GM21786 (cell line): Measurements from ENCODE around the gene RNF7.
"Not testable (repeated sequence)": the region's sequence is repeated elsewhere in the genome, so short reads cannot be mapped to it uniquely, and the experiment has no call there.

Experiments used
- ATAC-seq: cut with Tn5 transposase; IDR thresholded peaks from one replicate; pipeline ENCODE4 v1.9.1; 2021; ENCODE audit not compliant: unreplicated experiment

Gene RNF7

GRCh38 chr3:141738022-141738890 is at the start of gene RNF7:
TSS of gene RNF7 (plus strand) at chr3:141738298. CDS start at chr3:141738342, 44 bp downstream.
- ATAC-seq = peak; percentile 92

DNA sequence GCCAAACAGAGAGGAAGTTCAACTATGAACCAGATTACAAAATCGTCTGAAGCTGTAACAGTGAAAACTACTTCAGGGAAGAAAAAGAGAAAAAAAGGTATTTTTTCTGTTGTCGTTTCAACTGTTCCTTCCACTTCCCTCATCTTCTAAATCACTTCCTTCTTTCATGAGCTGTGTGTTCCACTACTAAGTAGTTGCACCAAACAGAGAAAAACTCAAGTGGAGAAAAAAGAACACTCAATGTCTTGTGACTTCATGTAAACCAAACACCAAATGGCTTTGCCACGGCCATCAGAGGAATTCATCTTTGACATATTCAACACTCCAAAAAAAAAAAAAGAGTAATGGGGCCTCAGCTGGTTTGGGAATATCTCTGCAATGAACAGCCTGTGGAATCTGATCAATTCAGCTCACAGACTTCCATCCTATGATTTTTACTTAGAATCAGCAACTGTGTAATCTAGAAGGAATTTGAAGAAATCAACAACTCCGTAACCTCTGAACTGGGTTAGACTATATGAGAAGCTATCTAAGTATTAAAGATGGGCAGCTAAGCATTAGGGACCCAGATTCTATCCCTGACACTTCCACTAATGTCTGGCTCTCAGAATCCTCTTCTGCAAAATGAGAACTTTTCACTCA is 47.5 kb upstream of the RNF7 start:
- no peak for ATAC-seq

- not testable (repeated sequence) for ATAC-seq
These were observed 46.6 kb upstream of the RNF7 start for GRCh38 chr3:141691471-141691870.

DNA sequence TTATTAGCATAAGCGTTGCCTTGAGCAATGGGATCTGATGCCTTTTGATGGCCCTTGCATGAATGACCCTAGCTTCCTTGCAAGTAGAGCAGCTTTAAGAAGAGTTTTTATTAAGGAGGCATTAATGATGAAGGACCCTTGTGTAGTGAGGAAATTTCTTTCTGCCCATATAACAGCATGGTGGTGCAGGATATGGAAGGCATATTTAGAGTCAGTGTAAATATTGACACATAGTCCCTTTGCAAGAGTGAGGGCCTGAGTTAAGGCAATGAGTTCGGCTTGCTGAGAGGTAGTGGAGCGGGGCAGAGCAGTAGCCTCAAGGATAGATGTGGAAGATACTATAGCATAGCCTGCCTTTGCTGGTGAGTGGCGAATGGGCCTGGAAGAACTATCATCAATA is 45.1 kb upstream of the RNF7 start:
- not testable (repeated sequence) for ATAC-seq

- no peak for ATAC-seq
These were observed 38.8 kb upstream of the RNF7 start for GRCh38 chr3:141699324-141699723.

- ATAC-seq = no peak
These were observed 38.2 kb upstream of the RNF7 start for GRCh38 chr3:141699897-141700296.

DNA sequence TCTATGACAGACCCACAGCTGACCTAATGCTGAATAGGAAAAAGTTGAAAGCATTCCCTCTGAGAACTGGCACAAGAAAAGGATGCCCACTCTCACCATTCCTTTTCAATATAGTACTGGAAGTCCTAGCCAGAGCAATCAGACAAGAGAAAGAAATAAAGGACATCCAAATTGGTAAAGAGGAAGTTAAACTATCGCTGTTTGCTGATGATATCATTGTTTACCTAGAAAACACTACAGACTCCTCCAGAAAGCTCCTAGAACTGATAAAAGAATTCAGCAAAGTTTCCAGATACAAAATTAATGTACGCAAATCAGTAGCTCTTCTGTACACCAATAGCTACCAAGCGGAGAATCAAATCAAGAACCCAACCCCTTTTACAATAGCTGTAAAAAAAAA is 34.7 kb upstream of the RNF7 start:
- not testable (repeated sequence) for ATAC-seq

DNA sequence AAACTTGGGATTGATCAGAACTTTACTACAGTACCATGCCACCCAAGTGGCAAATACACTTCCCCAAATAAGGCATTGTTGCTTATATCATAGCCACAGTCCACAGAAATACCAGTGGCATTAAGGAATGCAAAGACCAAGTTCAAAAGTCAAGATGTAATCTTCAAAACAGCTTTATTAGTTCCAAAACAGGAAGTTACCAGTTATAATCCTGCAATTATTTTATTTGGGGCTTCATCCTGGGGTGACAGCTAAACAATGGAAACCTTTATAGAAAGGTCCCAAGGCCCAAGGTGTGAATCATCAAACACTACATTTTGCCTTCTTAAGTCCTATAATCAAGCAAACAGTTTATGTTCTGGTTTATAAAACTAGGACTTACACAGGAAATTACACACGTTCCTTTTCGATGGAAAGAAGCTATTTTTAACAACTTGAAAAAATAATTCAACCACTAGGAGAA is 30.3 kb upstream of the RNF7 start:
- no peak for ATAC-seq

GRCh38 chr3:141708367-141708766 is 29.7 kb upstream of the RNF7 start:
- no peak for ATAC-seq

GRCh38 chr3:141709126-141709770 is 28.9 kb upstream of the RNF7 start:
- ATAC-seq = no peak

GRCh38 chr3:141710121-141710520 is 28.0 kb upstream of the RNF7 start:
- no peak for ATAC-seq

- ATAC-seq = no peak
These were observed 27.0 kb upstream of the RNF7 start for GRCh38 chr3:141710888-141711616.

GRCh38 chr3:141714671-141715070 is 23.4 kb upstream of the RNF7 start:
- no peak for ATAC-seq

- ATAC-seq = no peak
These were observed 16.0 kb upstream of the RNF7 start for GRCh38 chr3:141722081-141722480.

DNA sequence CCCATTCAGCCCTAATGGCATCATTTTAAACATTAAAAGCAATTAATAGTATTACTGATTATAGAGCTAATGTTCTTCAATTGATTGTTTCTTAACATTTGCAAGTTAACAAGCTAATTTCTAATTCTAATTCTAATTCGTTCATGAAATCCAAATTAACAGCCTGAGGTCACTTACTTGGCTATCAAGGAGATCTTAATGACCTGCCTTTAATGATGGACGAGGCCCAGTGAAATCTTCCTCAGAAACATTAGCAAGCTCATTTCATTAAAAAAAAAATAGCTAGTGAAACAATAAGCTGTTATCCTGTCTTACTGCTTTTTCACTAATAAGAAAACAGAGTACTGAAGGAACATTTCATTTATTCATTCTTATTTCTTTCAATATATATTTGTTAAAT is 15.4 kb upstream of the RNF7 start:
- no peak for ATAC-seq

GRCh38 chr3:141723255-141723654 is 14.8 kb upstream of the RNF7 start:
- ATAC-seq = no peak

DNA sequence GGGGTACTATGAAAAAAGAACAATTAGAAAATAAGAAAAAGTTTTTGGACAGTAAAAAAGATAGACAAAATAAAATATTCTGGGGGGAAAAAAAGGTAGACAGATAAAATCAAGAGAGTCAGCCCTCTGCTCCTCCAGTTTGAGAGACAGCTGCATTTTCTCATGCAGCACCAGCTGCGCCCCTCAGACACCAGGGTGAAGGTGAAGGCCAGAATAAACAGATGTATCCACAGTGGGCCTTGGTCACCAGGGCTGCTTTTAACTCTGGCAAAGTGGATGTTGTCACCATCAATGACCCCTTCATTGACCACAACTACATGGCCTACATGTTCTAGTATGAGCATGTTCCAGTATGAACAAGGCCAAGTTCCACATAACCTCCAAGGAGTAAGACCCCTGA is 13.9 kb upstream of the RNF7 start:
- ATAC-seq = no peak

DNA sequence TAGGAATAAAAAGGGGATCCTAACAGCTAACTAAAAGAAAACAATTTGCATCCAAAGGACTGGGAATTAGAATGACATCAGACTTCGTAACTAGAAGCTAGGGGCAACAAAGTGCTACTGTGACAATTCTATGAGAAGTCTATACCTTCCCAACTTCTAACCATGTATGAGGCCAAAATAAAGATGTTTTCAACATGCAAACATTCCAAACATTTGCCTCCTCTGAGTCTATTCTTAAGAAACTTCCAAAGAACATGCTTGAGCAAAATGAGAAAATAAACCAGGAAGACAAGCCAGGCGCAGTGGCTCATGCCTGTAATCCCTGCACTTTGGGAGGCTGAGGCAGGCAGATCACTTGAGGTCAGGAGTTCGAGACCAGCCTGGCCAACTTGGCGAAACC is 13.1 kb upstream of the RNF7 start:
- no peak for ATAC-seq

GRCh38 chr3:141726483-141726882 is 11.6 kb upstream of the RNF7 start:
- ATAC-seq = no peak

- no peak for ATAC-seq
These were observed 9.7 kb upstream of the RNF7 start for GRCh38 chr3:141728355-141728892.

DNA sequence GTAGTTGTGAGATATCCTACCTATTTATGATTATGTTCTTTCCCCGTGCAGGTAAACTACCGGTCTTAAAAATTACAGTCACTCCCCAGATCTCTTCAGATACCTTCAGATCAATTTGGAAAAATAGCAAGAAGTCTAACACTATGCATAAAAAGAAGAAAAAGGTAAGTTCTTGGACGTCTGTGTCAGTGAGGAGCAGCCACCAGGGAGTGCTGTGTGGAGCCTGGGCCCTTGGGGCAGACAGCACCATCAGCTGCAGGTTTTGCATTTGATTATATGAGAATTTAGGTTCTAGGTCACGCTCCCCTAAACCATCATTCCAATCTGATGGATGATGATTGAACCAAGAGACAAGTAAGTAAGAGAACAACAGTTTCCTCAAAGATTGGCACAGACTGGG is 8.9 kb upstream of the RNF7 start:
- no peak for ATAC-seq
